Inflammatory macrophage treated with lipopolysaccharide for 4 hours (primary cell): ENCODE measurements around the gene GLS2.

Experiments
- DNase-seq: peaks from one replicate; pipeline ENCODE4 v3.0.0-alpha.2; 2020

Gene GLS2

GRCh38 chr12:56437430-56438176 is 50.4 kb downstream of the GLS2 start:
- DNase-seq: no peak

GRCh38 chr12:56434828-56435227 is 53.1 kb downstream of the GLS2 start:
- DNase-seq: no peak

GRCh38 chr12:56431850-56432249 is 56.1 kb downstream of the GLS2 start:
- no peak for DNase-seq

- no peak for DNase-seq
These were observed 56.7 kb downstream of the GLS2 start for GRCh38 chr12:56431288-56431687.

GRCh38 chr12:56425940-56426438 is 62.0 kb downstream of the GLS2 start:
- DNase-seq: no peak

- DNase-seq: no peak
These were observed 62.8 kb downstream of the GLS2 start for GRCh38 chr12:56425193-56425592.
